ENCODE results near the gene SYNGR1.
"Not testable (repeated sequence)": the region's sequence is repeated elsewhere in the genome, so short reads cannot be mapped to it uniquely, and the experiment has no call there.

Gene SYNGR1

DNA sequence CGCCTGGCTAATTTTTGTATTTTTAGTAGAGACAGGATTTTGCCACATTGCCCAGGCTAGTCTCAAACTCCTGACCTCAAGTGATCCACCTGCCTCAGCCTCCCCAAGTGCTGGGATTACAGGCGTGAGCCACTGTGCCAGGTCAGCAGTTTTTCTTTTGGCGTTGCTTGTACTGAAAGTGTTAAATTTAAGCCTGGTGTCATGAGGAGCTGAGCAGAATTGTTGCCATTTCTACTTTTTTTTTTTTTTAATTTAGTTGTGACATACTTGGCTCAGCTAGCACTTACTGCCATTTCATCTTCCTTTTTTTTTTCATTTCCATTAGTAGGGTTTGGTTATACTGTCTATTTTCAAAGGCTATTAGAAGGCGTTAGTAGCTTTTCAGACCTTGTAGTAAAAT lies 60.5 kb downstream of the SYNGR1 start:
- DNase-seq = no peak

DNA sequence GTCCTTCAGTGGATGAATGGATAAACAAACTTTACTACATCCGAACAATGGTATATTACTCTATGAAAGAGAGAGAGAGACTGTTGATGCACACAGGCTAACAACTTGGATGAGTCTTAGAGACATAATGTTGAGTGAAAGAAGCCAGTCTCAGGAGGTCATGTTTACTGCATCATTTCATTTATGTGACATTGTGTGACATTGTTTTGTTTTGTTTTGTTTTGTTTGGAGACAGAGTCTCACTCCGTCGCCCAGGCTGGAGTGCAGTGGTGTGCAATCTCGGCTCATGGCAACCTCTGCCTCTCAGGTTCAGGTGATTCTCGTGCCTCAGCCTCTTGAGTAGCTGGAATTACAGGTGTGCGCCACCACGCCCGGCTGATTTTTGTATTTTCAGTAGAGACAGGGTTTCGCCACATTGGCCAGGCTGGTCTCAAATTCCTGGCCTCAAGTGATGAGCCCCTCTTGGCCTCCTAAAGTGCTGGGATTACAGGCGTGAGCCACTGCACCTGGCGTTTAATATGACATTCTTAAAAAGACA lies 62.1 kb downstream of the SYNGR1 start:
- not testable (repeated sequence) for DNase-seq

DNA sequence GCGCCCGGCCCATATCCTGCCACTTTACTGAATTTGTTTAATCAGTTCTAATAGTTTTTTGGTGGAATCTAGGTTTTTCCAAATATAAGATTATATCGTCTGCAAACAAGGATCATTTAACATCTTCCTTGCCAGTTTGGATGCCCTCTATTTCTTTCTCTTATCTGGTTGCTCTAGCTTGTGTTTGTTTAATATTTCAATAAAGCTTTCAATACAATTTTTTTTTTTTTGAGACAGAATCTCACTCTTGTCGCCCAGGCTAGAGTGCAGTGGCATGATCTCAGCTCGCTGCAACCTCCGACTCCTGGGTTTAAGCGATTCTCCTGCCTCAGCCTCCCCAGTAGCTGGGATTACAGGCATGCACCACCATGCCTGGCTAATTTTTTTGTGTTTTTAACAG lies 63.4 kb downstream of the SYNGR1 start:
- DNase-seq = not testable (repeated sequence)

DNA sequence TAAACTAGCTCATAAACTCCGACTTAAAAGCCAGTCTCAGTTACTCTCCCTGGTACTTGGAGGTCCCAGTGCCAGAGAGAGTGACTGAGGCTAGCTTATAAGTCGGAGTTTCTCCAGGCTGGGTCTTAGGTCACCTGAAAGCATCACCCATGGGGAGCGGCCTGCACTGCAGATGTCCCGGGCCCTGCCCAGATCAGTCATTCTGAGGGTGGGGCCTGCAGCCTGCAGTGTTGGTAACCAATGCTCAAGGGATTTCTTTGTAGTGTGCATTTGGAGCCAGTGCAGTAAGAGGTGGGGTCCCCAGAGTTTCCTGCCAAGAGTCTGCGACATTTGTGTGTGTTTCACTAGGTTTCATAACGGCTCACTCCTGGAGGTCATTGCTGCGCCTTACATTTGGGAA lies 64.6 kb downstream of the SYNGR1 start:
- DNase-seq = no peak

DNA sequence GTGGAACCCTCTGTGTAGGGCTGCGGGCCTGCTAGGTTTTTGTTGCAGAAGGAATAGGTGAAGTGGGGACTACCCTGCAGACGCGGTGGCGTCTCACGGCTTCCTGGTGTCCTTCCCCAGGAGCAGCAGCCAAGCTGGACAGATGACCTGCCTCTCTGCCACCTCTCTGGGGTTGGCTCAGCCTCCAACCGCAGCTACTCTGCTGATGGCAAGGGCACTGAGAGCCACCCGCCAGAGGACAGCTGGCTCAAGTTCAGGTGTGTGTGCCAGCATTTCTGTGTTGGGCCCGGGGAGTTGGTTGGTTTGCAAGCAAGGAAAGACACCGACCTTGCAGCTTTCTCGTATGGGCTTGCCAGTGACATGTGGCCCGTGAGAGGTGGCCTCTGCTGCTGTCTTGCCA lies 65.1 kb downstream of the SYNGR1 start:
- DNase-seq = no peak

DNA sequence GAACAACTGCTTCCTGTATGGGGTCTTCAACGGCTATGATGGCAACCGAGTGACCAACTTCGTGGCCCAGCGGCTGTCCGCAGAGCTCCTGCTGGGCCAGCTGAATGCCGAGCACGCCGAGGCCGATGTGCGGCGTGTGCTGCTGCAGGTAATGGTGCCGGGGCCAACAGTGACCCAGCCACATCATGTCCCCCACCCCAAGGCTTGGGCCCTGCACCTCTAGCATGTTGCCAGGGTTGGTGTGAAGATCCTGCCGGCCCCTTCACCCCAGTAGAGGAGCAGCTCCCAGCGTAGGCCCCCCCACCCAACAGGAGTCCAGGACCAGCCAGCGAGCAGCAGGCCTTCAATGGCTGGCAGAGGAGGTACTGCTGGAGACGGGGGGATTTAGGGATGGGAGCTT lies 65.7 kb downstream of the SYNGR1 start:
- DNase-seq = no peak

DNA sequence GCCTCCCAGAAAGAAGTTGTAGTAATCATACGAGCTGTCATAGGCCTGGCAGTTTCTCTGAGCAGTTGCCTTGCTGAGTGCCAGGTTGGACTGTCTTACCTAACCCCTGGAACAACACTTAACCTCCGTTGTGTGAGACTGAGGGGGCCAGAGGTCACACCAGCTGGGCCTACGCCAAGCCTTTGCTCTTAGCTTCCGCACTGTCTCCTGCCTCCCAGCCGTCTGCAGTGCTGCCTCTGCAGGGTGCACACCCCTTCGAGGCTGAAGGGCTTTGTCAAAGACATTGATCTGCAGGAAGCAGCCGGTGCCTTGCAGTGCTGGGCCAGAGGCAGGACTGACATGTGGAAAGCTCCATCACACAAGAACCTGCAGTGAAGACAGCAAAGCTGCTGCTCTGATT lies 66.5 kb downstream of the SYNGR1 start:
- no peak for DNase-seq

DNA sequence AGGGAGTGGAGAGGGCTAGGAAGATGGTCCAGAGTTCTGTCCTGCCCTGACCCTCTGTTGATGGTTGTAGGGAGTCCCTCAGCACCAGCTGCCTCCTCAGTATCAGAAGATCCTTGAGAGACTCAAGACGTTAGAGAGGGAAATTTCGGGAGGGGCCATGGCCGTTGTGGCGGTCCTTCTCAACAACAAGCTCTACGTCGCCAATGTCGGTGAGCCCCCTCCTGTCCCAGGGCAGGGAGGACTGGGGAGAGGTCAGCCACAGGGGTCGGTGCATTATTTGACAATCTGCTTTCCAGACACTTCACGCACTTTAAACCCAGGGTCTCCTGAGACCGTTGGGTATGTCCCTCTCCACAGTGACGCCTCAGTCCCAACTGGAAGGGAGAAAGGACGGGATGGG lies 67.8 kb downstream of the SYNGR1 start:
- no peak for DNase-seq

DNA sequence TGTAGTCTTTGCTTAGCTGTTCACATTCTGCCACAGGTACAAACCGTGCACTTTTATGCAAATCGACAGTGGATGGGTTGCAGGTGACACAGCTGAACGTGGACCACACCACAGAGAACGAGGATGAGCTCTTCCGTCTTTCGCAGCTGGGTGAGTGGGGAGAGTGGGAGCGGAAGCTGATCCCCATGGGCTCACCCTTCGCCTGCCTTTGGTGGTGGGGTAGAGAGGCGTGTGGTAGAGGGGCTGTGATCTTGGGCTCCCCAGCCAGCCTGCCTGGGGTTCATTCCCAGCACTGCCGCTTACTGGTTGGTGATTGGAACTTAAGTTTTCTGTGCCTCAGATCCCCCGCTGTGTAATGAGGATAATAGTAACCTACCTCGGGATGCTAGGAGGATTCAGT lies 68.9 kb downstream of the SYNGR1 start:
- no peak for DNase-seq

DNA sequence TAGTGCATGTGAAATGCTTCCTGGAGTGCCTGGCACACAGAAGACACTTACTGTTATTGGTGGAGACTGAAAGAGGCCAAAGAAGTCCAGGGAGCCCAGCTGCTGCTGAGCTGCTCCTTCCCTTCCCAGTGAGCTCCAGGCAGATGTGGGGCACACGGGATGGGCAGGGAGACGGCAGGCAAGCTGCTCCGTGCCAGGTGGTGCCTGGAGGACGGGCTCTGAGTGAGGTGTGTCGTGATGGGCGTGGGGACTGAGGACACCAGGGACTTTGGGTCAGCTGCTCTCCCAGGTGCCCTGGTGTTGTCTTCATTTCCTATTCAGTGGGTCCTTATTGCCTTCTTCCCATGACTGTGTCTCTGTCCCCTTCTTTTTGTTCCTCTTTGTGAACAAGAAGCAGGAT lies 69.3 kb downstream of the SYNGR1 start:
- no peak for DNase-seq

DNA sequence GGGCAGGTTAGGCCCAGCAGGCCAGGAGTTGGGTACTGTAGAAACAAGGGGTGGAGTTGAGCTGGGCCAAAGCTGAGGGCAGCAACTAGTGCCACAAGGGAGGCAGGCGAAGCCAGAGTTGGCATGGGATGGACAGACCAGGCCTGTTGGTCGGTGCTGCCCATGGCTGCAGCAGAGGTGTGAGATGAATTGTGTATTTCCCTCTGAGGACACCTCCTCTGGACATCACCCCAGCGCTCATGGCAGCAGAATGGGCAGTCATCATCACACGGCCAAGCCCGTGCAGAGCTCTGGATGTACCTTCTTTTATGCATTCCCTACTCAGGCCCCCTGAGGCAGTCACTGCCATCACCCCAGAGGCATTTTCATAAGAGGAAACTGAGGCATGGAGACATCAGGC lies 70.1 kb downstream of the SYNGR1 start:
- DNase-seq = no peak

DNA sequence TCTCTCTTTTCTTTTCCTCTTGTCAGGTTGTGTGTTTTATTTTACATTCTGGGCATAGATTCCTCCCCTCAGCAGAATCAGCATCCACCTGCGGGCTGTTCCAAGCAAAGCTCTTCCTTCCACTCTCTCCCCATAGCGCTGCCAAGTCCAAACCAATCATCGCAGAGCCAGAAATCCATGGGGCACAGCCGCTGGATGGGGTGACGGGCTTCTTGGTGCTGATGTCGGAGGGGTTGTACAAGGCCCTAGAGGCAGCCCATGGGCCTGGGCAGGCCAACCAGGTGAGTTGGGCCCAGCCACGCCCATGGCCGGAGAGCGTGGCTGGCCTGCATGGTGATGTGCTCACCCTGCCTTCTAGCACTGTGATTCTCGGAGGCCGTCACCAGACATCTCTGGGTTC lies 71.9 kb downstream of the SYNGR1 start:
- no peak for DNase-seq

DNA sequence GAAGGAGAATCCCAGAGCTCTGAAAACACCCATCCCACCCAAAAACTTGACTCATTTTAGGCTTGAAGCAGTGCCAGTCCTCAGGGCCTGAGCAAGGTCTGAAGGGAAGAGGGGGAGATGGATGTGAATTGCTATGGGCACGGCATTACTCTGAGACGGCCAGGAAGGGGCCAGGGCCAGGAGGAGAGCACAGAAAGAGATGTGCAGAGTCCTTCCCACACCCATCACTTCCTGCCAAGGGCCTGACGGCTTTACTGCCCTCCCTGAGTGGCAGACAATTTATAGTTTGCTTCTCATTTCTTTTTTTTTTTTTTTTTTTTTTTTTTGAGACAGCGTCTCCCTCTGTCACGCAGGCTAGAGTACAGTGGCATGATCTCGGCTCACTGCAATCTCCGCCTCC lies 72.3 kb downstream of the SYNGR1 start:
- no peak for DNase-seq

DNA sequence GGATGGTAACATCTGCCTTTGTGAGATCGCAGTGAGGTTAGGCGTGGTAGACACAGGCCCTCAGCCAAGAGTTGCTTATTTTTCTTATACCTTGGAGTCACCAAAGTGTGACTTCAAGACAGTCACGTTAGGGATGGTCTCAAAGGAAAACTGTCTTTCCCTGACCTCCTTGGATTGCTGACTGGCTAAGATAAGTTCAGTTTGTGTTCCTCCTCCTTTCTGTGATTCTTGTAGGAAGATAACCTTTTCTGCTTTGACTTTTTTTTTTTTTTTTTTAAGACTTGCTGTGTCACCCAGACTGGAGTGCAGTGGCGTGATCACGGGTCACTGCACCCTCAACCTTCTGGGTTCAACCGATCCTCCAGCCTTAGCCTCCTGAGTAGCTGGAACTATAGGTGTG lies 72.9 kb downstream of the SYNGR1 start:
- no peak for DNase-seq

DNA sequence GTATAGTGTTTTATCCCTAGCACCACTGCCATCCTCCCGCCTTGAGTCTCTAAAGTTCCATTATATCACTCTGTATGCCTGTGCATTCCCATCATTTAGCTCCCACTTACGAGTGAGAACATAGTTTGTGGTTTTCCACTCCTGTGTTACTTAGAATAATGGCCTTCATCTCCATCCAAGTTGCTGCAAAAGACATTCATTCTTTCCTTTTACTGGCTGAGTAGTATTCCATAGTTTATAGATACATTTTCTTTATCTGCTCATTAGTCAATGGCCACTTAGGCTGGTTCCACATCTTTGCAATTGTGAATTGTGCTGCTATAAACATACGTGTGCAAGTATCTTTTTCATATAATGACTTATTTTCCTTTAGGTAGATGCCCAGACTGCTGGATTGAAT lies 74.2 kb downstream of the SYNGR1 start:
- DNase-seq = no peak

DNA sequence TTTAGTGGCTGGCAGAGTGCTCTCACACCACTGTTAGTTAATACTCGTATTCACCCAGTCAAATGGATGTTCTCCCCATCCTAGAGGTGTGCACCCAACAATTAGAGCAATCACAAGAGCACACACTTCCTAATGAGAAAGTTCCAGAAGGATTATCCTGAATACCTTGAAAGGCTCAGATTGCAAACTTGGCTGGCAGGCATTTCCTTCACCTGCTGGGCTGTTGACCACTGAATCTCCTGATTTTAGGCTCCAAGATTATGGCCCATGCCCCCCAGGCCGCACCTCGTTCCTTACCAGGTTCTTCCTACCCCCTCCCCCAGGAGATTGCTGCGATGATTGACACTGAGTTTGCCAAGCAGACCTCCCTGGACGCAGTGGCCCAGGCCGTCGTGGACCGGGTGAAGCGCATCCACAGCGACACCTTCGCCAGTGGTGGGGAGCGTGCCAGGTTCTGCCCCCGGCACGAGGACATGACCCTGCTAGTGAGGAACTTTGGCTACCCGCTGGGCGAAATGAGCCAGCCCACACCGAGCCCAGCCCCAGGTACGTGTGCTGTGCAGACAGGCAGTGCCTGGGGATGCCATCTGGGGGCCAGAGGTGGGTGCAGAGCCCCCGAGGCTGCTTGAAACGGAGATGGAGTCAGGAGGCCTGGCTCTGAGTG lies 76.7 kb downstream of the SYNGR1 start:
- DNase-seq = no peak

DNA sequence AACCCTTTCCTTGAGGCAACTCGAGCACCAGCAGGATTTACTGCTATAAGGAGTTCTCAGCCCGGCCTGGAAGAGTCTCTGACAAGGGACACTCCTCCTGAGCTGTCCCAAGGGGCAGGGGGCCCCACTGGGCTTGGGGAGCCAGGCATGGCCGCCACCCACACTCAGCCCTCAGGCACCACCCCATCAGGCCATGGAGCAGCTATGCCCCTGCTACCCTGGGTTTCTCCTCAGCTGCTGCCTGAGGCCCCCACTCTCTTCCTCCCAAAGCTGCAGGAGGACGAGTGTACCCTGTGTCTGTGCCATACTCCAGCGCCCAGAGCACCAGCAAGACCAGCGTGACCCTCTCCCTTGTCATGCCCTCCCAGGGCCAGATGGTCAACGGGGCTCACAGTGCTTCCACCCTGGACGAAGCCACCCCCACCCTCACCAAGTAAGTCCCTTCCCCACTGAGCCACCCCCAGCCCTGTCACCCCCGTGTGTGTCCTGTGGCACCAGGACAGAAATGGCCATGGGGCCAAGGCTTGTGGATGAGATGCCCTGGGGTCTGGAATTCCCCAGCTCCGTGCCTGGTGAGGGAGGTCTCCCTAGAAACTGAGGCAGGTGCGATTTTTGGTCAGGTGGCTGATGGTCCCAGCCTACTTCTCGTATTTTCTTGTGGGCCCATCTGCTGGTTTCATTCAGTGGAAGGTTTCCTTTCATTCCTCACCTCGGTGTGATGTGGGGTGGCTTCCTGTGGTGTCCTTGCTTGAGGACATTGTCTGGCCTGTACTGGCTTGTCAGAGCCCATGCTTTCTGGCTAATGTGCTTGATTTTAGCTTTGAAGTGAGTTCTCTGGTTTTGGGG lies 78.2 kb downstream of the SYNGR1 start:
- DNase-seq = no peak

DNA sequence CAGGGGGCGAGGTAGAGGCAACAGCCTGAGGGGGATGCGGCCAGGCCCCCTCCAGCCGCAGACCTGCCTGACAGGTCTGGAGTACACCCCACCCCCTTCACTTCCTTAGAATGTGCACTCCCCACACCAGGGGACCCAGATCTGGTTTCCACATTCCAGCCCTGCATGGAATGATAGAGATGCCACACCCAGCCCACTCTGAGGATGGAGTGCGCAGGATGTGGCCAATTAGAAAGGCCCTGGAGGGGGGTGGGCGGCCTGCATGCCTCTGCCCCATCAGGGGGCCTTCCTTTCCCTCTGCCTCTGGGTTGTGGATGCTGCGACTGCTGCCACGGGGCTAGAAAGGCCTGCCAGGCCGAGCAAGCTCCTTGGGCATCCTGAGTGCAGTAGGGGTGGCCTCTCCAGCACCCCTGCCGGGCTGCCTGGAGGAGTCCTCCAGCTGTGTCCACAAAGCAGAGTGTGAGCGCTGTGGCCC lies 78.8 kb downstream of the SYNGR1 start:
- DNase-seq = no peak

DNA sequence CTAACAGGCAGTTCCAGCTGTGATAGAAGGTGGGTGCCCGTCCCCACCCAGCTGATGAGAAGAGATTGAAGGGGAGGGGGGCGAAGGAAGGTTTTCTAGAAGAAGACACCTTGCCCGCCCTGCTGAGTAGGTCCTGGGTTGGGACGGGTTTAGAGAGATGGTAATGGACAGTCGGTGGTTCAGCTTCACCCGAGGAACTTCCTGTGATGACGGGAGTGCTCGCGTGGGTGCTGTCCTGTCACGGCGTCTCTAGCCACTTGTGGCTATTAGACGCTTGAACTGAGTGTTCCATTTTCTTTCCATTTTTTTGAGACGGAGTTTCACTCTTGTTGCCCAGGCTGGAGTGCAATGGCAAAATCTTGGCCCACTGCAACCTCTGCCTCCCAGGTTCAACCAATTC lies 79.4 kb downstream of the SYNGR1 start:
- DNase-seq = no peak

DNA sequence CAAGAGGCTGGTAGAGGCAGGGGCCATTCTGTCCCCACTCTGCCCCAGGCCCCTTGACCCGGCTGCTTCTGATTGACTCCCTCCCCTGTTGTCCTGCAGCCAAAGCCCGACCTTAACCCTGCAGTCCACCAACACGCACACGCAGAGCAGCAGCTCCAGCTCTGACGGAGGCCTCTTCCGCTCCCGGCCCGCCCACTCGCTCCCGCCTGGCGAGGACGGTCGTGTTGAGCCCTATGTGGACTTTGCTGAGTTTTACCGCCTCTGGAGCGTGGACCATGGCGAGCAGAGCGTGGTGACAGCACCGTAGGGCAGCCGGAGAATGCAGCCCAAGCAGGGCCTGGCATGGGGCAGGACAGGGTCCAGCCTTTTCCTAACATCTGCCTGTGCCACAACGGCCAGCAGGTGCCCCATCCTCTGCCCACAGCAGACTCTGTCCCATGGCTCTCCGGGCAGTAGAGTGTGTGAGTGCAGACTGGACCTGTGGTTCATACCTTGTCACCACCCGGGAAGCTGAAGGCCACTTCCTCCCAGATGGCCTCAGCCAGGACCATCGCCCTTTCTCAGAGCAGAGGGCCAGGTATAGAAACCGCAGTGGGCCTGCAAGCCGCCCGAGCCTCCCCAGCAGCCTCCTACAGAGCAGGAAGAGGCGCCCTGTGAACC lies 80.3 kb downstream of the SYNGR1 start:
- no peak for DNase-seq

DNA sequence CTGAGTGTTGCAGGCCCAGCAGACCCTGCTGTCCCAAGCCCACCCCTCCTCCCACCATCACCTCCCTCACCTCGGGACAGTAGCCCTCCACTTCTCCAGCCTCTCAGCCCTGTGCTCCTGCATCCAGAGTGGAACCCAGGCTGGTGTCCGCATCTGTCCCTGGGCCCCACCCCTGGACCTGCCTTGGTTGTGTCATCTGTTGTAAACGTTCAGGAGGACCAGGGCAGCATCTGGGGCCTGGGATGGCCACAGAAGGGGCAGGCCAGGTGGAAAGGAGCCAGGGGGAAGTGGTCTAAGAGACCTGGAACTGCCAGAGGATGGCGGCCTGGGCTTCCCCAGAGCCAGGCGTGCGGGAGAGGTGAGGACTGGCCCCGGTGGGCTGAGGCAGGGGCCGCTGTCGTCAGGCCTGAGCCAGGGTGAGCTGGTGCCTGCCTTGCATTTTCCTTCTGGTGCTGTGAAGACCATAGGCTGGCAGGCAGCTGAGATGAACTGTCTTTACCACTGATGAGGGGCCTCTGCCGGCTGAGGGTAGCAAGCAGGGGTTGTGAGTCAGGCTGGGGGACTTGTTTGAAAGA lies 80.9 kb downstream of the SYNGR1 start:
- DNase-seq = no peak

DNA sequence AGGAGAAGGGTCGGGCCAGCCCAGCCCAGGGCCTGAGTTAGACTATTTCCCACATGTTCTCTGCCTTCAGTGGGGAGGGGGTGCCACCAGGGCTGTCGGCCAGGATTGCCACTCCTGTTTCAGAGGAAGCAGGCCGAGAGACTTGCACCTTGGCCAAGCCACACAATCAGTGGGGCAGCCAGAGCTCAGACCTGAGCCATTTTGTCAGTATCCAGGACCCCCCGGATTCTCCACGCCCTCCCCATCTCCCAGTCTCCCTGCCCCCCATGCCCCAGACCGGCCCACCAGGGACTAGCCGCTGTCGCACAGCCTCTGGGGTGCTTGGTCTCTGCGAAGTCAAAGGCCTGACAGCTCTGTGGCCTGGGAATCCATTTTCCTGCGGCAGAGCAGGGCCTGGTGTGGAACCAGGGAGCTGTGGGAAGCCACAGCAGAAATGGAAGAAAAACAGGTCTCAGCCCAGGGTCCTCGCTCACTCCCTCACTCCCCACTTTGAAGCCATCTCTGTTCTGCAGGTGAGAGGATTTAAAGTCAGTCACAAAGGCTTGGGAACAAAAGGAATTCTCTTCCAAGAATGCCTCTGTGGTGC lies 81.5 kb downstream of the SYNGR1 start:
- DNase-seq = no peak

DNA sequence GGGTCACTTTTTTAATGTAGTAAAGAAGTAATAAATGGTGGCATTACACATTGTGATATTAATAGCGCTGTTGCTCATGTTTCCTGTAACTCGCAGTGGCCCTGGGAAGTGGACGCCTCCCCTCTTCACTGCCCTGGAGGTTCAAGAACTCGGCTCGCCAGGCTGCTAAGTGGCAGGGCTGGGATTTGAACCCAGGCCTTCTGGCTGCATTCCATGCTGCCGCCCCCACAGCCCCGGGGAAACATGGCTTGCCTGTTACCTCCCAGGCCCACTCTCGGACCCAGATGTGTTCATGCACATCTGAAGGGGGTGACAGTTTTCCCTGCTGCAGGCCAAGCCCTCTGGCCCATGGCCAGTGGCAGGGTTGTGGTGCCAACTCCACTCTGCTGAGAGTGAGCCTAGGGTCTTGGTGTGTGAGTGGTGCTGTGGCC lies 82.0 kb downstream of the SYNGR1 start:
- no peak for DNase-seq

Data from activated effector memory CD4-positive, alpha-beta T cell treated with Interleukin-2 at 50 U/mL for 16 hours (primary cell).